DMS79 treated with DMSO at 0.1 percent for 48 hours (cell line): ENCODE measurements around the gene SDK1.
"Not testable (repeated sequence)": the region's sequence is repeated elsewhere in the genome, so short reads cannot be mapped to it uniquely, and the experiment has no call there.

Source experiments
- DNase-seq: peaks from one replicate; lab custom pipeline; 2025; lab: John Stamatoyannopoulos, UW

Gene SDK1

DNA sequence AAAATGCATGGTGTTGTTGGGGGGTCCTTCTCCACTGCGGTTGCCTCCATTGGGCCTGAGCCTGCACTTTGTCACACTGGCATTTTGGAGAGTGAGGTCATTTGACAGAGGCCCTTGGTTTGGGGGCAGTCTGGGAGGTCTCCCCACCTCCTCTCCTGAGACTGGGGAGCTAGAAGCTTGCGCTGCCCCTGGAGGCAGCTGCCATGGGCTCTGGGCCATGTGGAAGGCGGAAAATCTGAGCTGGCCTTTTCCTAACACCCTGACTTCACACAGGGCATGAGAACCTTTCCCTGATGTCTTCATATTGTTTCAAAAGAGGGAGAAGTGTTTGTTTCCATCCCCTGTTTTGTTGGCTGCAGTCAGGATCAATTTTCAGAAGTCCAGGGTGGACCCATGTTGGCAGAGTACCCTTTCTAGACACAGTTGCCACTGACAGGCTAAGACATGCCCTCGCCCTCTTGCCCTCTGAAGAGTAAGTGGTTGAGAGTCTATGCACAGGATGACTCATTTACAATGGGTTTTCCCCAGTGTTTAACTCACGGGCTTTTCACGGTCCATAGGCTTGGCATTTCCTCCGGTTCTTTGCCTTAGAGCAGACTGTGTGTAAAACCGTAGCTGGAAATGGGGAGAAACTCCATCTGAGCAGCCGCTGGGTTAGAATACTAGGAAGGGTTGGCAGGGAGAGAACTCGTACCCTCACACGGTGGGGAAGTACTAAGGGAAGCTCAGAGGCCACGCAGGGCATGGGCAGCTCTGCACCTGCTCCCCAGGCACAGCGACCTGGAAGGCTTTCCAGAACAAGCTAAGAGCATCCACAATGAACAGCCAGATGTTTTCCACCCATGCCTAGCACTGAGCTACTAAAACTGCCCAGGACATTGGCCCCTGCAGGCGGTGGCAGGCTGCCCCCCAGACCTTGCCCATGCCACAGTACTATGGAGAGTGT lies 655.0 kb downstream of the SDK1 start:
- peak; percentile 95 for DNase-seq

DNA sequence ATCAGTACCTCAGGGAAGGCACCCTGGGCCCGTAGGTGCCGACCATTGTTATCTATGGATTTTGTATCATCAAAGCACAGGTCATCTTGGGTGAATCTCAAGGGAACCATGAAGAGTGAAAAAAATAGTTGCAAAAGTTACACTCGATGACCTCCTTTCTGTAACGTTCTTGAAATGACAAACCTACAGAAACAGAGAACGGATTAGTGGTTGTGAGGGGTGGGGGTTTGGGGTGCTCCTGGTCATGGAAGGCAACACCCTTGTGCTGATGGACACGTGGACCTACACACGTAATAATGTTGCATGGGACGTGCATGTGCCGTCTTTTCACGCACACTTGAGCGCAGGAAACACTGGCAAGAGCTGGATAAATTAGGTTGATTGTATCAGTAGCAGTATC lies 655.9 kb downstream of the SDK1 start:
- no peak for DNase-seq

DNA sequence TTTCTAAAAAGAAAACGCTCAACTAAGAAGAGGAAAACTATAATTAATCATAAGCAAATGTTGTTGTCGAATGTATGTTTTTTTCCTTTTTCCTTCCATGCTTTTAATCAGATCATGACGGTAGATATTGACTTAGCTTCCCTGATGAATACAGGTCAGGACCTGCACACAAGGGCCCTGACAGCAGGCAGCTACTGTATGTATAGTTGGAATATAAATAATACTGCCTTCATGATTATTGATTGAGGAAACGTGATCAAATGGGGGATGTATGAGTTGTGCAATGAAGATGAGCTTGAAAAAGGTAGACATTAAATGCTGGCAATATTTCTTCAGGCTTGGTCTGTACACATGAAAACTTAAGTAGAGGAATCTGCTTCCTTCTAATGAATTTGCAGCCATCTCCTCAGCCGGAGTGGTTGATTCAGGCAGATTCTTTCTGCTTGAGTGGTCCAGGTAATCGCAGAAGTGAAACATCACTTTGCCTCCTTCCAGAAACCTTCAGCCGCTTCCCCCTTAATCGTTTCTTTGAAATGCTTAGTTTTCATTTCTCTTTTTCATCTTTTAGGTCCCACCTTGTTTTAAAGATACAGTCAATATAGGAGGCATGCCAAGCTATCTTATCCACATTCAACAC lies 656.5 kb downstream of the SDK1 start:
- peak; percentile 21 for DNase-seq

- DNase-seq, result no peak
These were observed 657.0 kb downstream of the SDK1 start for GRCh38 chr7:3958109-3958483.

- DNase-seq, result no peak
These were observed 658.3 kb downstream of the SDK1 start for GRCh38 chr7:3959364-3959763.

- DNase-seq, result no peak
These were observed 659.2 kb downstream of the SDK1 start for GRCh38 chr7:3960050-3960763.

DNA sequence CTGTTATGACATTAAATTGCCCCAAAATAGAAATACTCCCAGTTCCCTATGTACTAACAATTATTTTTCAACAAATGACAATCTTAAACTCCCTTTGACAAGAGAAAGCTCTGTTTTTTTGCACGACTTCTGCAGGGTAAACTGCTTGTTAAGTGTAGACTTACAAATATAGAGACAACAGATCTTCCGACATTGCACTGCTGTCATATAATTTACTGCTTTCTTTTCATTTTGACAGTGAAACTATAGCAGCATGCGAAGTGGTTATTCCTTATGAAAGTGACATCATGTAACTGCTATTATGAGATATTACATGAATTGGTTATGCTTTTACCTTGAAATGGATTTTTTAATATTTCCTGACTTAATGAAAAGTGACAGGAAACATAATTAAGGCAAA lies 659.9 kb downstream of the SDK1 start:
- DNase-seq, result no peak

DNA sequence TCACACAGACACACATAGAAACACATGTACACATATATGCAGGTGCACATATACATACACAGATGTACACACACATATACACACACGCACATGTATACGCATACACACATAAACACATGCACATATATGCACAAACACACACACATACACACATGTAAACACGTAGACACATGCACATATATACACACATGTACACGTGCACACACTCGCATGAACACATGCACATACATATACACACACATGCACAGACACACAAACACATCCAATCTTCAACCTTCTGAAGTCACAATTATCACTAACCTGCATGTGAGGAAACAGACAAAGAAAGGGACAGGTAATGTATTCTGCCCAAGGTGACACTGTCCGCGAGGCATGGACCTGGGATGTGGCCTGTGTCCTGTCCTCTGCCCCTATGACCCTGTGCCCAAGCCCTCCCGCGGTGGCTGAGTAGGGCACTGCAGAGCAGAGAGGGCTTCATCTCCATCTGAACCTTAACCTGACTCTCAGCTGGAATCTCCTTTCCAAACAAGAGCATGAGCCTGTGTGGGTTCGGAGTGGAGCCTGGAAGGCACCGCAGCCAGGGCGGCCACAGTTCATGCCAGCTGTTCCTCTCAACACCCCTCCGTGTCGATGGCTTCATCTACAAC lies 660.9 kb downstream of the SDK1 start:
- no peak for DNase-seq

- not testable (repeated sequence) for DNase-seq
These were observed 662.7 kb downstream of the SDK1 start for GRCh38 chr7:3963768-3964167.

- DNase-seq, result no peak
These were observed 664.0 kb downstream of the SDK1 start for GRCh38 chr7:3964980-3965606.

DNA sequence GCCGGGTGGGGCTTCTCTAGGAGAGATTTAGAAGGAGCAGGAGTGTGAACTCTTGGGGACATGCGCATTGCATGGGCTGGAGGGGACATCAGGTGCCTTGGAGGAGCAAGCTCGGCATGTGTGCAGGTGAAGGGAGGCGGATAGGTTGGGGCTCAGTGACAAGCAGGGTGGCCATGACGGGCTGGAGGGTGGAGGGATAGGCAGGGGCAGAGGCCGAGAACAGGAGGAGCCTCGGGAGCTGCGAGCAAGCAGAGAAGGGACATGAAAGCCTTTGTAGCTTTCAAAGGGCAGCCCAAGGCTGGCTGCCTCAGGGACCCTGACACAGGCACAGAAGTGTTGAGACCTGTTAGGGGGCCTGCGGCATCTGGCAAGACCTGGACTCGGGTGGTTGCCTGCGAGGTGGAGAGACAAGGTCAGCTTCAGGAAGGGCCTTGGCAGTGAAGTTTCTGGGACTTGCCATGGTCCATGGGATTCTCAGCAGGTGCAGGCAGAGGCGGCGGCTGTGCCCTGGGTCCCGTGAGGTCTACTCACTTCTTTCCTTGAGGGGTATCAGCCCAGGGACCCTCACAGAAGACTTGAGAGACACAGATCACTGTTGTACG lies 664.8 kb downstream of the SDK1 start:
- DNase-seq, result no peak

- DNase-seq, result no peak
These were observed 667.2 kb downstream of the SDK1 start for GRCh38 chr7:3968234-3968633.

DNA sequence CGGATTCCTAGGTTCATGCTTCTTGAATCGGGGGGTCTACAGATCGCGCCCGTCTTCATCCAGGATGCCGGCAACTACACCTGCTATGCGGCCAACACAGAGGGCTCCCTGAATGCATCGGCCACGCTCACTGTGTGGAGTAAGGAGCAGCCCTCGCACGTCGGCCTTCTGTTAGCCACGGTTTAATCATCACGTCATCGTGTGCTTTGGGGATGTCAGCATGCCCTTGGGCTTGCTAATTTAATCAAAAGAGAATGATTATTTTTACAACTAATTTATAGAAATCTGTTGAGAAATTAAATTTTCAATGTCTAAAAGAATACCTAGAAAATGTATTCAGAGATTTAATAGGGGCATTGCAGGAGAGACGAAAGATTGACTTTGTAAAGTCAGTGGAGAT lies 668.2 kb downstream of the SDK1 start:
- no peak for DNase-seq

GRCh38 chr7:3971323-3971722 lies 670.3 kb downstream of the SDK1 start:
- no peak for DNase-seq

GRCh38 chr7:3973264-3973663 lies 672.2 kb downstream of the SDK1 start:
- no peak for DNase-seq

- no peak for DNase-seq
These were observed 673.3 kb downstream of the SDK1 start for GRCh38 chr7:3974329-3974728.

GRCh38 chr7:3975371-3975770 lies 674.3 kb downstream of the SDK1 start:
- DNase-seq, result no peak

- no peak for DNase-seq
These were observed 676.3 kb downstream of the SDK1 start for GRCh38 chr7:3977391-3977790.

DNA sequence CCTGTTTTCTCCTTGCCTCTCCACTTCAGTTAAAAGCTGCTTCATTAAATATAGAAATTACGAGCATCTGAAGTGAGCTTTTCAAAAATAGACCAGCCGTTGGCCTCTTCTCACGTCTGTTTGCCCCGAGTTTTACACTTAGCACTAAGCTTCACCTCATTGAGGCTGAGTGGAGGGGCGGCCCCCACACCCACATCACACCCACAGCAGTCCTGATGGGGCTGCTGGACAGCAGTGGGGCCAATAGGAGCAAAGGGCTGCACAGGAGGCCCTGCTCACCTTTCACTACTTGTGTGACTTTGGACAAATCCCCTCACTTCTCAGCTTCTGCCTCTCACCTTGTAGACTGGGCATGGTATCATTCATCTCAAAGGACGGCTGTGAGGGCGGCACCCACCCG lies 677.8 kb downstream of the SDK1 start:
- peak; percentile 95 for DNase-seq

DNA sequence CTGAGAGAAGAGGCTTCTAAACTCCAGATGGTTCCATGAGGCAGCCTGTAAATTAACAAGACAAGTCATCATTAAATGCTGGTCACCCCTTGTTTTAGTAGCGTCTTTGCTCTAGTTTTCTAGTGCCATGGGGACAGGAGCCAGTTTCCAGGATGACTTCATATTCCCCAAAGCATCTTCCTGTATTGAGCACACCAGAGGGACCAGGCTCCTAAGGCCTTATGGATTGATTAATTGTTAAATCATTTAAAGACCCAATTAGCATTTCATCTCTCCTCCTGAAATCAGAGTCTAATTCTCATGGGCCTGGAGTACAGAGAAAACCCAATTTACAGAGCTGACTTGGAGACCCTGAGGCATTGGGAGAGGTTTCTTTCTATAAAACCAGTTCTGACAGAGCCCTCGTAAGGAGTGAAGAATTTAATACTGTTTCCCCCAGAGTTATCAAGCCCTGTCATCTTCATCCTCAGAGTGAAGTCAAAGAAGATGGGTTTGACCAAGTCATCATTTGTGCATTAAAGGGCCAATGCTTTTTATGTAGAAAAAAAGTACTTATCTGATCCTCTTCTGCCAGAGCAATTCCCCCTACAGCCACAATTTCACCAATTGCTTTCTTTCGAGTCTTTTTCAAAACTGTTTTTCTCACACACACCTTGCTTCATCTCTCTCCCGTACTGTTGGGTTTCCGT lies 678.7 kb downstream of the SDK1 start:
- DNase-seq, result no peak

DNA sequence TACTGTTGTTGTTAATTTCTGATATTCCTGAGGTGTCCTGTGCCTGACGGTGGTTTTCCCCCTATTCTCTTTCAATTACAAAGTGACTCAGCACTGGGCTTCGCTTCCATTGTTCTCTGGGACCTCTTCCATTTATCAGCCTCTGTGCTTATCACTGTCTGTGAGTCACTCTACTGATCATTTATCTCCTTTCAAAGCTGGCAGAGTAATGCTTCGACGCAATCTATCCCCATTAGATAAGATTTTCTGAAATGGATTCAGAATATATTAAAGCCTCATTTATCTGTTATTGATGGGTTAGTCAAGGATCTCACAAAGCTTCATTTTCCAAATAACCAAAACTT lies 679.2 kb downstream of the SDK1 start:
- DNase-seq, result no peak
